GM12801 (cell line): Measurements from ENCODE around the gene TKT.

ENCODE experiments used
- CTCF ChIP-seq: IDR thresholded peaks from one replicate; pipeline ENCODE4 v1.5.1; 2011; ENCODE audit warnings: control low read depth; ENCODE audit not compliant: insufficient read length; ENCODE audit errors: extremely low read depth

The TKT gene

GRCh38 chr3:53225651-53226050 is 30.2 kb downstream of the TKT start:
- no peak for TF ChIP-seq CTCF

DNA sequence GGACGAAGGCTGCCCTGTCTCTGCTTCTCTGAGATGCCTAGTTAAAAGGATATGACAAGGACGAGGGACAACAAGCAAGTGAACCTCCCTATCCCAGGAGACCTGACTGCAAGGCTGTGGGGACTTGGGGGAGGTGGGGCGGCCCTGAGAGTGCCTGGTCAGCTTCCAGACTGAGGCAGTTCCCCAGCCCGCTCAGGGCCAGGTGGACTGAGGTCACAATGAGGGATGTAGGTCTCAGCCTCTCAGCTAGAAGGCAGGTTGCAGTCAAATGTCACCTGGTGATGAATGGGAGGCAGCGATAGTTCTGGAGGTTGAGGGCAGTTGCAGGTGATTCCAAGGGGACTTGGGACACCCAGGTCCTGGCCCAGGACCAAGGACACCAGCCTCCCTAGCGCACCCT is 30.6 kb downstream of the TKT start:
- TF ChIP-seq CTCF, result no peak

GRCh38 chr3:53224536-53224935 is 31.3 kb downstream of the TKT start:
- no peak for TF ChIP-seq CTCF

GRCh38 chr3:53224026-53224425 is 31.8 kb downstream of the TKT start:
- TF ChIP-seq CTCF, result no peak

- no peak for TF ChIP-seq CTCF
Measured at GRCh38 chr3:53223541-53223966, 32.3 kb downstream of the TKT start.

DNA sequence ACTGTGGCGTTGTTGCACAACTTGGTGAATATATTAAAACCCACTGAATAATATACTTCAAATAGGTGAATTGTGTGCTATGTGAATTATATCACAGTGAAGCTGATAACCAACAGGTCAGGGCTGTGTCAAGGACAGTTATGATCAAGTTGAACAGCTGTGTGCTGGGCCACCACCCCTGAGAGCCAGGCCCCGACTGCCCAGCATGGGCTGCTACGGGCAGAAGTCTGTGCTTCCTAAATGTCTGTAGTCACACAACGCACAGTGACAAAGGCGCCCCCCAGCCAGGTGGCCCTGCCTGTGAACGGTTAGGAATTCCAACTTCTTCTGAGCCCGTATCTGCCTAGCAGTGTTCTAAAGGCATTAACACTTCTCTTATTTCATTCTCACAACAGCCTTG is 32.8 kb downstream of the TKT start:
- no peak for TF ChIP-seq CTCF

- no peak for TF ChIP-seq CTCF
Measured at GRCh38 chr3:53222183-53222901, 33.5 kb downstream of the TKT start.
